ENCODE results near the gene SLC2A1.

Gene SLC2A1

GRCh38 chr1:43001434-43001833 is 42.8 kb upstream of the SLC2A1 start:
- no peak for DNase-seq (ENCODE audit: low read depth)
- H3K4me3 ChIP-seq (ENCODE audit: low read length) = no peak overlapping the region
- no peak for TF ChIP-seq CTCF (conservative IDR thresholded peaks at IDR 0.05; ENCODE audit: low read depth, low read length)

GRCh38 chr1:43000271-43000670 is 41.6 kb upstream of the SLC2A1 start:
- DNase-seq (ENCODE audit: low read depth) = no peak
- no peak for TF ChIP-seq CTCF (conservative IDR thresholded peaks at IDR 0.05; ENCODE audit: low read depth, low read length)
- no peak overlapping the region for H3K4me3 ChIP-seq (ENCODE audit: low read length)

- no peak for DNase-seq (ENCODE audit: low read depth)
- no peak for TF ChIP-seq CTCF (conservative IDR thresholded peaks at IDR 0.05; ENCODE audit: low read depth, low read length)
- H3K4me3 ChIP-seq (ENCODE audit: low read length) = no peak overlapping the region
Observed at GRCh38 chr1:42999308-42999707, 40.6 kb upstream of the SLC2A1 start.

GRCh38 chr1:42998386-42998785 is 39.7 kb upstream of the SLC2A1 start:
- H3K4me3 ChIP-seq (ENCODE audit: low read length) = no peak overlapping the region
- DNase-seq (ENCODE audit: low read depth) = no peak
- TF ChIP-seq CTCF (conservative IDR thresholded peaks at IDR 0.05; ENCODE audit: low read depth, low read length) = no peak

GRCh38 chr1:42996384-42996970 is 37.8 kb upstream of the SLC2A1 start:
- no peak for DNase-seq (ENCODE audit: low read depth)
- H3K4me3 ChIP-seq (ENCODE audit: low read length) = no peak overlapping the region
- no peak for TF ChIP-seq CTCF (conservative IDR thresholded peaks at IDR 0.05; ENCODE audit: low read depth, low read length)

- no peak for TF ChIP-seq CTCF (conservative IDR thresholded peaks at IDR 0.05; ENCODE audit: low read depth, low read length)
Observed at GRCh38 chr1:42993502-42994136, 35.0 kb upstream of the SLC2A1 start.

GRCh38 chr1:42992054-42992571 is 33.4 kb upstream of the SLC2A1 start:
- DNase-seq (ENCODE audit: low read depth) = no peak
- H3K4me3 ChIP-seq (ENCODE audit: low read length) = no peak overlapping the region
- TF ChIP-seq CTCF (conservative IDR thresholded peaks at IDR 0.05; ENCODE audit: low read depth, low read length) = no peak

More at GRCh38 chr1:42993502-42994136, 35.0 kb upstream of the SLC2A1 start:
- no peak overlapping the region for H3K4me3 ChIP-seq (ENCODE audit: low read length)
- DNase-seq (ENCODE audit: low read depth) = no peak
